GM18519 (cell line): ENCODE data around the gene KRTAP1-3.
"Not testable (repeated sequence)": the region's sequence is repeated elsewhere in the genome, so short reads cannot be mapped to it uniquely, and the experiment has no call there.

Experiments
- ATAC-seq: cut with Tn5 transposase; IDR thresholded peaks from one replicate; pipeline ENCODE4 v1.9.1; 2021; ENCODE audit warnings: mild to moderate bottlenecking, moderate library complexity; ENCODE audit not compliant: unreplicated experiment, low FRiP score

KRTAP1-3 gene

GRCh38 chr17:41034346-41034935 lies at the start of gene KRTAP1-3:
KRTAP1-3 (minus strand) TSS chr17:41034874; CDS start chr17:41034821, 53 bp downstream.
- ATAC-seq = not testable (repeated sequence)

DNA sequence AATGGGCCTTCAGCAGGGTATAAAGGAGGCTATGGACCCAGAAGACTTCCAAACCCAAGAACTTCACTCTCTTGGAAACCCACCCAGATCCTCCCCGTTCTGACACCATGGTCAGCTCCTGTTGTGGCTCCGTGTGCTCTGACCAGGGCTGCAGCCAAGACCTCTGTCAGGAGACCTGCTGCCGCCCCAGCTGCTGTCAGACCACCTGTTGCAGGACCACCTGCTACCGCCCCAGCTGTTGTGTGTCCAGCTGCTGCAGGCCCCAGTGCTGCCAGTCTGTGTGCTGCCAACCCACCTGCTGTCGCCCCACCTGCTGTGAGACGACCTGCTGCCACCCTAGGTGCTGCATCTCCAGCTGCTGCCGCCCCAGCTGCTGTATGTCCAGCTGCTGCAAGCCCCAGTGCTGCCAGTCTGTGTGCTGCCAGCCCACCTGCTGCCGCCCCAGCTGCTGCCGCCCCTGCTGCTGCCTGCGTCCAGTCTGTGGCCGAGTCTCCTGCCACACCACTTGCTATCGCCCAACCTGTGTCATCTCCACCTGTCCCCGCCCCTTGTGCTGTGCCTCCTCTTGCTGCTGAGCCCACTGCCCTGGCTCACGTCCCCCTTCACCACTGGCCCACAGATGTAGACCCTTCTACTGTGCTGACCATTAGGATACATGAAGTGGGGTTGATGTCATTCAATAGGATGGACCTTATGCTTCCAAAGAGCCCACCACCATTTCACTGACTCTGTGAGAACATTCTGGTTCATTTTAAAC lies 49.6 kb upstream of the KRTAP1-3 start, which contains the start of gene KRTAP4-7:
Gene KRTAP4-7 (plus strand): TSS at position 51 of the 757 bp plus-strand sequence. CDS start 57 bp downstream, at position 108.
- not testable (repeated sequence) for ATAC-seq

- ATAC-seq = not testable (repeated sequence)
These were observed 48.8 kb upstream of the KRTAP1-3 start for GRCh38 chr17:41083427-41083826.

DNA sequence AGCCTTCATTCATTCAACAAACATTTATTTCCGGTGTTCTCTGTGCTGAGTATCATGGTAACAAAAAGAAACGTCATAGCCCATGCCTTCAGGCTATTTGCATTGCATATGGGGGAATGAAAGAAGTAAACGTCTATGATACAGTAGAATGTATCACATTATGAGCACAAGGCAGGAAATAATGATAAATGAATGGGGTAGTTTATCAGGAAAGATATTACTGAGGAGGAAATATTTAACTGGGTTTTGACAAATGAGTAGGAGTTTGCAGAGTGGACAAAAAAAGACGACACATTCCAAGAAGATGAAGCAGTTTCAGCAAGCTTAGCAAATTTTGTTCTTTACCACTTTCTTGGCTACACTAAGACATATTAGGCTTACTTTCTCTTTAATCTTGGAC lies 48.0 kb upstream of the KRTAP1-3 start:
- ATAC-seq = no peak

DNA sequence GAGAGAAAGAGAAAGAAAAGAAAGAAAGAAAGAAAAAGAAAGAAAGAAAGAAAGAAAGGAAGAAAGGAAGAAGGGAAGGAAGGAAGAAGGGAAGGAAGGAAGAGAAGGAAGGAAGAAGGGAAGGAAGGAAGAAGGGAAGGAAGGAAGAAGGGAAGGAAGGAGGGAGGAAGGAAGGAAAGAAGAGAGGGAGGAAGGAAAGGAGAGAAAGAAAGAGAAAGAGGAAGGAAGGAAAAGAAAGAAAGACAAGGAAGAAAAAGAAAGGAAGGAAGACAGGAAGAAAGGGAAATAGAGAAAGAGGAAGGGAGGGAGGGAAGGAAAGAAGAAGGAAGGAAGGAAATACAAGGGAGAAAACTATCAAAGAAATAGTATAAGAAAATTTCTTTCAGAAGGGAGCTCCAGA lies 42.1 kb upstream of the KRTAP1-3 start:
- no peak for ATAC-seq

GRCh38 chr17:41073676-41074075 lies 39.0 kb upstream of the KRTAP1-3 start:
- ATAC-seq = no peak

GRCh38 chr17:41071606-41072360 lies 37.1 kb upstream of the KRTAP1-3 start:
- no peak for ATAC-seq

GRCh38 chr17:41069031-41069430 lies 34.4 kb upstream of the KRTAP1-3 start:
- ATAC-seq = no peak

DNA sequence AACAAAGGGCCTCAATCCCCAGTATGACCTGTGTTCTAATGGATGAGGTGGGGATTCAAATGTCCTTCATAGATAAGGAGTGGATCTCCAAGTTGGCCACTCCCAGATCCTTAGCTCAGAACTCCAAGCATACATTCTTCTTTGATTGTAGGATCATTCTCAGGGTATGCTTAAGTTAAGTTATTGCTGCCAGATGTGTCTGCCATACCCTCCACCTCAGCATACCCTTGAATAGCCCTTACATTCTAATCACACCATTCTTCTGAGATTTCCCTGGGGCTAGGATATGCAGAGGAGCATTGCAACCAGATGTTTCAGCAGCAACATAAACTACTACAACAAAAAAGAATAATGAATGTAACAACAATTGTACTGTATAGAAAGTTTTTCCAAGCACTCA lies 32.6 kb upstream of the KRTAP1-3 start:
- no peak for ATAC-seq

GRCh38 chr17:41065829-41066624 lies 31.4 kb upstream of the KRTAP1-3 start, which contains the start of gene KRTAP2-4:
KRTAP2-4 (minus strand) TSS chr17:41065879; CDS start chr17:41065845, 34 bp downstream.
- ATAC-seq = no peak

DNA sequence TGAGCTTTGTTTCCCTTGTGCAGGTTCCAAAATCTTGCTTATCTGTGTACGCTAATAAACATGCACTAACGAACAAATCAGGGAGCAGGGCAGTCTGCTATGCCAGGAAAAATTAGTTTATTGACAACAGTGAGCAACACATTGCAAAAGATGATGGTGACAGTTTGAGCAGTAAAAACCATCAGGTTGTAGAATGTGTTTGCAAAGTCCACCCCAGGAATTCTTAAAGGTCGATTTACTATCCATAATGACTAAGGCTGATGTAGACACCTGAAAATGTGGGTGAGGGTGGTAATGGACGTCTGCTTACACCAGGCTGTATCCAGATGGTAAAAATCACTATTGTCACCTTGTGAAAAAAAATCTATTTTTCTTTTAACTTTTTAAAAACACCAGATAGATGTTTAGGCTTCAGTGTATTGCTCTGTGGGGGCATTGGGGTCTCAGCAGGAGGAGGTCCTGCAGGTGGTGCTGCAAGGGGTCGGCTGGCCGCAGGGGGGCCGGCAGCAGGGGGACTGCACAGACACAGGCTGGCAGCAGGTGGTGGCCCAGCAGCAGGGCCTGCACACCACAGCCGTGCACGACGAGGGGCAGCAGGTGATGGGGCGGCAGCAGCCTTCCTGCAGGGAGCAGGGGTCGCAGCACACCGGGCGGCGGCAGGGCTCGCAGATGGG lies 30.5 kb upstream of the KRTAP1-3 start:
- not testable (repeated sequence) for ATAC-seq

- ATAC-seq = no peak
These were observed 29.6 kb upstream of the KRTAP1-3 start for GRCh38 chr17:41064301-41064700.

GRCh38 chr17:41063449-41063848 lies 28.8 kb upstream of the KRTAP1-3 start:
- ATAC-seq = no peak

- no peak for ATAC-seq
These were observed 27.3 kb upstream of the KRTAP1-3 start for GRCh38 chr17:41061964-41062363.

DNA sequence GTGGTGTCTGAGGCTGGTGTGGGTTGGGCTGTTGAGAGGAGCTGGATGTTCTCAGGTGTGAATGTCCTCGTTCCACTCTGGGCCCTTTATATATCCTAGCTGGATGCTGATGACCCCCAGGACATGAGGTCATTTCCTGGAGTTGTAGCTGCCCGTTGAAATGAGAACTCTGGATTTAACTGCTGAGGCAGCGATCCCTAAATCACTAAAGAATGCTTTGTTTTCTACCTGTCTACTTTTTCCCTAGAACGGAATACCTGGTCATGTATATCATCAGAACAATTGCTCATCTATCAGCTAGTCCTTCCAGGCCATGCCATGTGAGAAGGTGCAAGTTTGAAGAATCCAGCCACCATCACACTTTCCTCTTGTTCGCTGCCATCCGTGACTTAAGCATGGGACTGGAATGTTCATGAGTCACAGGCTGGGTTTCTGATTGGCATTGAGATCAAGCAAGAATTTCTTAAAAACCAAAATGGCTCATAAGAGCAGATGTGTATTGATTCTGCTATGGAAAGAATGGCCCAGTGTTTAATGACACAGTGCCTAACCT lies 25.5 kb upstream of the KRTAP1-3 start, which contains the start of gene KRTAP2-3:
Gene KRTAP2-3 (minus strand): TSS at position 63 of the 553 bp plus-strand sequence. CDS start 64 bp downstream, outside the sequence.
- no peak for ATAC-seq

GRCh38 chr17:41059276-41060051 lies 24.8 kb upstream of the KRTAP1-3 start:
- ATAC-seq = not testable (repeated sequence)

DNA sequence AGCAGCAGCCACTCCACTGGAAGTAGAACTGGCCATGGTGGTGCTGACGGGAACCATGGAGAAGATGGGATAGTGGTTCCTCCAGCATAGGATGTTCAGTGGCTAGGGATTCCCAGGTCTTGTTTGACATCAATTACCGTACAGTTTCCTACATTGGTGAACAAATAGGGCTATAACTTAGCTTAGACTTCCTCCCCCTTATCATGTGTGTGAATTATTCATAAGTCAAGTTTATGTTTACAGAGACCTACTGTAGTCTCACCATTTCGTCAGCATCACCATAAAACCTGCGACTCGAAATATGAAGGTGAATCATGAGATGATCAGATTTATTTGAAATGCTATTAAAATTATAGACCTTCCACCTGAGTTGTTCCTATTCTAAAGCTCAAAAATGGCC lies 24.1 kb upstream of the KRTAP1-3 start:
- ATAC-seq = no peak

GRCh38 chr17:41057547-41057946 lies 22.9 kb upstream of the KRTAP1-3 start:
- ATAC-seq = no peak
